Measurements from ENCODE around the gene RALB. TPM values are rescaled to one million over a fixed set of nuclear protein-coding genes. Genes with fewer than 3 reads are reported as not detected.

The RALB gene
- total and polyA plus RNA-seq, 2 experiments from 2014 or later = 15.2 to 17.4 TPM

DNA sequence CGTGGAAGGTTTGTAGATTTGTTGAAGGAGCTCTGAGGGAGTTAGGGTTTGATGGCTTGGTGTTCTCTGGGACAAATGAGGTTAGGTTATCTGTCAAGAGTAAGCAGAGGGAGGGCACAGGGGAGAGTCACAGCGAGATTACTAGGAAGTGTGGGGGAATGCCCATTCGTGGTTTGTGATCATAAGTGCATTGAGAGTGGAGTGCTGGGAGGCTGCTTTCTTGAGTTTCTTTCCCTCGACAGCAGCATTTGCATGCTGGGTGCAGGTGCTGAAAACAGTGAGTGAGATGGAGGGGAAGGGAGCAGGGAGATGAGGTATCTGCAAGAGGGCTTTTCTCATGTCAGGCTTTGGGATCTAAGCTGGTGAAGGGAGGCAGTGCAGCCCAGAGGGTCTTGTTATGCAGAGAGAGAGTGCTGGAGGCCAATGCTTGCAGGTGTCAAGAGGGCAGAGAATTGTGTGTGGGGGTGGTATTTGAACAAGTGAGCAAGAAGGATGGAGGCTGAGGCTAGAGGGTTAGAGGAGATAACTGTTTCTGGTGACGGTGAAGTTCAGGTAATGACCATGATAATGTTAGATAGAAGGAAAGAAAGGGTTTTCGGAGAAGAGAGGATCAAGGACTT, 8.8 kb downstream of the RALB start (continued):
- TF ChIP-seq ZNF114 (CRISPR knock-in tag; IDR thresholded peaks at IDR 0.05) = no peak

DNA sequence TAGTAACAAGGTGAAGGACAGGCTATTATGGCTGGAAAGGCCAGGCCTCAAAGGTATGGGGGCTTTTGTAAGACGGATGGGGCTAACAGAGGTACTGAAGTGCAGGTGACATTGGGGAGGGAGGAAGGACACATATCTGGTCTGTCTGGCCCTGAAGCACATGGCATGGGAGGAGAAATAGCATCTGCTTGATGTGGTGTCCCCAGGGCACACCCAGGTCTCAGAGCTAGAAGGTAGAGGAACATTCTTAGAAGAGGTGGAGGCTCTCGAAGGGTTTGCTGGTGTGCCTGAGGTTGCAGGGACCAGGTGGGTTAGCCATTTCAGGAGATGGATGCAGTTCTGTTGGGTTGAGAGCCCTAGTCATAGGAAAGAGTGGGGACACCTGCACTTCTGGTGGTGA, 9.5 kb downstream of the RALB start:
- H3K79me2 ChIP-seq (replicated peaks; ENCODE audit: insufficient read depth) = 0 out of 2 replicates have a peak, but pooled peaks cover 3% of the 10 kb centered on the region
- no peak overlapping the region for H3K4me2 ChIP-seq

More for the DNA sequence above, 9.5 kb downstream of the RALB start:
- Histone ChIP-seq H3K9me2 (ENCODE audit: insufficient read depth) (peaks cover 6% of the 10 kb centered on the region; the same call in 1 of the 2 replicates), H3K4me1 (ENCODE audit: insufficient read depth) (no peaks in the 10 kb centered on the region), H3K27me3 (ENCODE audit: insufficient read depth) (no peaks in the 10 kb centered on the region), H2AFZ (no peak overlapping the region), H3F3A (replicated peaks; ENCODE audit: low read depth) (no peaks in the 10 kb centered on the region), H3K4me3 (no peak overlapping the region), H4K20me1 (replicated peaks; ENCODE audit: insufficient read depth) (no peaks in the 10 kb centered on the region), H3K27ac (ENCODE audit: low read depth) (no peak overlapping the region), H3K36me3 (ENCODE audit: insufficient read depth) (no peaks in the 10 kb centered on the region)
- Mint-ChIP-seq H3K4me3 (no peak overlapping the region), H3K36me3 (ENCODE audit: low read depth) (peaks cover 11% of the 10 kb centered on the region), H3K27me3 (ENCODE audit: insufficient read depth, low read depth, poor library complexity) (peaks cover 8% of the 10 kb centered on the region), H3K27ac (no peak overlapping the region), H3K9me3 (peaks cover 7% of the 10 kb centered on the region; the same call in 2 of the 3 replicates), H3K4me1 (no peaks in the 10 kb centered on the region)
- TF ChIP-seq POLR2AphosphoS5 (IDR thresholded peaks at IDR 0.05; ENCODE audit: low read depth) (no peak), STAT1 (IDR thresholded peaks at IDR 0.05; ENCODE audit: unreplicated experiment) (no peak), EZH2 (IDR thresholded peaks at IDR 0.05; ENCODE audit: low read depth, unreplicated experiment) (no peak), ZNF331 (CRISPR knock-in tag; IDR thresholded peaks at IDR 0.05; ENCODE audit: low read depth) (no peak), CREB1 (CRISPR knock-in tag; IDR thresholded peaks at IDR 0.05; ENCODE audit: low read depth) (no peak), JUNB (IDR thresholded peaks at IDR 0.05; ENCODE audit: unreplicated experiment) (no peak), NANOG (IDR thresholded peaks at IDR 0.05; ENCODE audit: borderline replicate concordance) (no peak)
- TF ChIP-seq, protein P1, sequence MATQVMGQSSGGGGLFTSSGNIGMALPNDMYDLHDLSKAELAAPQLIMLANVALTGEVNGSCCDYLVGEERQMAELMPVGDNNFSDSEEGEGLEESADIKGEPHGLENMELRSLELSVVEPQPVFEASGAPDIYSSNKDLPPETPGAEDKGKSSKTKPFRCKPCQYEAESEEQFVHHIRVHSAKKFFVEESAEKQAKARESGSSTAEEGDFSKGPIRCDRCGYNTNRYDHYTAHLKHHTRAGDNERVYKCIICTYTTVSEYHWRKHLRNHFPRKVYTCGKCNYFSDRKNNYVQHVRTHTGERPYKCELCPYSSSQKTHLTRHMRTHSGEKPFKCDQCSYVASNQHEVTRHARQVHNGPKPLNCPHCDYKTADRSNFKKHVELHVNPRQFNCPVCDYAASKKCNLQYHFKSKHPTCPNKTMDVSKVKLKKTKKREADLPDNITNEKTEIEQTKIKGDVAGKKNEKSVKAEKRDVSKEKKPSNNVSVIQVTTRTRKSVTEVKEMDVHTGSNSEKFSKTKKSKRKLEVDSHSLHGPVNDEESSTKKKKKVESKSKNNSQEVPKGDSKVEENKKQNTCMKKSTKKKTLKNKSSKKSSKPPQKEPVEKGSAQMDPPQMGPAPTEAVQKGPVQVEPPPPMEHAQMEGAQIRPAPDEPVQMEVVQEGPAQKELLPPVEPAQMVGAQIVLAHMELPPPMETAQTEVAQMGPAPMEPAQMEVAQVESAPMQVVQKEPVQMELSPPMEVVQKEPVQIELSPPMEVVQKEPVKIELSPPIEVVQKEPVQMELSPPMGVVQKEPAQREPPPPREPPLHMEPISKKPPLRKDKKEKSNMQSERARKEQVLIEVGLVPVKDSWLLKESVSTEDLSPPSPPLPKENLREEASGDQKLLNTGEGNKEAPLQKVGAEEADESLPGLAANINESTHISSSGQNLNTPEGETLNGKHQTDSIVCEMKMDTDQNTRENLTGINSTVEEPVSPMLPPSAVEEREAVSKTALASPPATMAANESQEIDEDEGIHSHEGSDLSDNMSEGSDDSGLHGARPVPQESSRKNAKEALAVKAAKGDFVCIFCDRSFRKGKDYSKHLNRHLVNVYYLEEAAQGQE (IDR thresholded peaks at IDR 0.05; ENCODE audit: unreplicated experiment) = no peak
- TF ChIP-seq, protein P2, sequence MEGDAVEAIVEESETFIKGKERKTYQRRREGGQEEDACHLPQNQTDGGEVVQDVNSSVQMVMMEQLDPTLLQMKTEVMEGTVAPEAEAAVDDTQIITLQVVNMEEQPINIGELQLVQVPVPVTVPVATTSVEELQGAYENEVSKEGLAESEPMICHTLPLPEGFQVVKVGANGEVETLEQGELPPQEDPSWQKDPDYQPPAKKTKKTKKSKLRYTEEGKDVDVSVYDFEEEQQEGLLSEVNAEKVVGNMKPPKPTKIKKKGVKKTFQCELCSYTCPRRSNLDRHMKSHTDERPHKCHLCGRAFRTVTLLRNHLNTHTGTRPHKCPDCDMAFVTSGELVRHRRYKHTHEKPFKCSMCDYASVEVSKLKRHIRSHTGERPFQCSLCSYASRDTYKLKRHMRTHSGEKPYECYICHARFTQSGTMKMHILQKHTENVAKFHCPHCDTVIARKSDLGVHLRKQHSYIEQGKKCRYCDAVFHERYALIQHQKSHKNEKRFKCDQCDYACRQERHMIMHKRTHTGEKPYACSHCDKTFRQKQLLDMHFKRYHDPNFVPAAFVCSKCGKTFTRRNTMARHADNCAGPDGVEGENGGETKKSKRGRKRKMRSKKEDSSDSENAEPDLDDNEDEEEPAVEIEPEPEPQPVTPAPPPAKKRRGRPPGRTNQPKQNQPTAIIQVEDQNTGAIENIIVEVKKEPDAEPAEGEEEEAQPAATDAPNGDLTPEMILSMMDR (conservative IDR thresholded peaks at IDR 0.05; ENCODE audit: low read depth in 2 of 2) = no peak
- TF ChIP-seq, protein P3, sequence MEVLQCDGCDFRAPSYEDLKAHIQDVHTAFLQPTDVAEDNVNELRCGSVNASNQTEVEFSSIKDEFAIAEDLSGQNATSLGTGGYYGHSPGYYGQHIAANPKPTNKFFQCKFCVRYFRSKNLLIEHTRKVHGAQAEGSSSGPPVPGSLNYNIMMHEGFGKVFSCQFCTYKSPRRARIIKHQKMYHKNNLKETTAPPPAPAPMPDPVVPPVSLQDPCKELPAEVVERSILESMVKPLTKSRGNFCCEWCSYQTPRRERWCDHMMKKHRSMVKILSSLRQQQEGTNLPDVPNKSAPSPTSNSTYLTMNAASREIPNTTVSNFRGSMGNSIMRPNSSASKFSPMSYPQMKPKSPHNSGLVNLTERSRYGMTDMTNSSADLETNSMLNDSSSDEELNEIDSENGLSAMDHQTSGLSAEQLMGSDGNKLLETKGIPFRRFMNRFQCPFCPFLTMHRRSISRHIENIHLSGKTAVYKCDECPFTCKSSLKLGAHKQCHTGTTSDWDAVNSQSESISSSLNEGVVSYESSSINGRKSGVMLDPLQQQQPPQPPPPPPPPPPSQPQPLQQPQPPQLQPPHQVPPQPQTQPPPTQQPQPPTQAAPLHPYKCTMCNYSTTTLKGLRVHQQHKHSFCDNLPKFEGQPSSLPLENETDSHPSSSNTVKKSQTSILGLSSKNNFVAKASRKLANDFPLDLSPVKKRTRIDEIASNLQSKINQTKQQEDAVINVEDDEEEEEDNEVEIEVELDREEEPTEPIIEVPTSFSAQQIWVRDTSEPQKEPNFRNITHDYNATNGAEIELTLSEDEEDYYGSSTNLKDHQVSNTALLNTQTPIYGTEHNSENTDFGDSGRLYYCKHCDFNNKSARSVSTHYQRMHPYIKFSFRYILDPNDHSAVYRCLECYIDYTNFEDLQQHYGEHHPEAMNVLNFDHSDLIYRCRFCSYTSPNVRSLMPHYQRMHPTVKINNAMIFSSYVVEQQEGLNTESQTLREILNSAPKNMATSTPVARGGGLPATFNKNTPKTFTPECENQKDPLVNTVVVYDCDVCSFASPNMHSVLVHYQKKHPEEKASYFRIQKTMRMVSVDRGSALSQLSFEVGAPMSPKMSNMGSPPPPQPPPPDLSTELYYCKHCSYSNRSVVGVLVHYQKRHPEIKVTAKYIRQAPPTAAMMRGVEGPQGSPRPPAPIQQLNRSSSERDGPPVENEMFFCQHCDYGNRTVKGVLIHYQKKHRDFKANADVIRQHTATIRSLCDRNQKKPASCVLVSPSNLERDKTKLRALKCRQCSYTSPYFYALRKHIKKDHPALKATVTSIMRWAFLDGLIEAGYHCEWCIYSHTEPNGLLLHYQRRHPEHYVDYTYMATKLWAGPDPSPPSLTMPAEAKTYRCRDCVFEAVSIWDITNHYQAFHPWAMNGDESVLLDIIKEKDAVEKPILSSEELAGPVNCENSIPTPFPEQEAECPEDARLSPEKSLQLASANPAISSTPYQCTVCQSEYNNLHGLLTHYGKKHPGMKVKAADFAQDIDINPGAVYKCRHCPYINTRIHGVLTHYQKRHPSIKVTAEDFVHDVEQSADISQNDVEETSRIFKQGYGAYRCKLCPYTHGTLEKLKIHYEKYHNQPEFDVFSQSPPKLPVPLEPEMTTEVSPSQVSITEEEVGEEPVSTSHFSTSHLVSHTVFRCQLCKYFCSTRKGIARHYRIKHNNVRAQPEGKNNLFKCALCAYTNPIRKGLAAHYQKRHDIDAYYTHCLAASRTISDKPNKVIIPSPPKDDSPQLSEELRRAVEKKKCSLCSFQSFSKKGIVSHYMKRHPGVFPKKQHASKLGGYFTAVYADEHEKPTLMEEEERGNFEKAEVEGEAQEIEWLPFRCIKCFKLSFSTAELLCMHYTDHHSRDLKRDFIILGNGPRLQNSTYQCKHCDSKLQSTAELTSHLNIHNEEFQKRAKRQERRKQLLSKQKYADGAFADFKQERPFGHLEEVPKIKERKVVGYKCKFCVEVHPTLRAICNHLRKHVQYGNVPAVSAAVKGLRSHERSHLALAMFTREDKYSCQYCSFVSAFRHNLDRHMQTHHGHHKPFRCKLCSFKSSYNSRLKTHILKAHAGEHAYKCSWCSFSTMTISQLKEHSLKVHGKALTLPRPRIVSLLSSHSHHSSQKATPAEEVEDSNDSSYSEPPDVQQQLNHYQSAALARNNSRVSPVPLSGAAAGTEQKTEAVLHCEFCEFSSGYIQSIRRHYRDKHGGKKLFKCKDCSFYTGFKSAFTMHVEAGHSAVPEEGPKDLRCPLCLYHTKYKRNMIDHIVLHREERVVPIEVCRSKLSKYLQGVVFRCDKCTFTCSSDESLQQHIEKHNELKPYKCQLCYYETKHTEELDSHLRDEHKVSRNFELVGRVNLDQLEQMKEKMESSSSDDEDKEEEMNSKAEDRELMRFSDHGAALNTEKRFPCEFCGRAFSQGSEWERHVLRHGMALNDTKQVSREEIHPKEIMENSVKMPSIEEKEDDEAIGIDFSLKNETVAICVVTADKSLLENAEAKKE (CRISPR knock-in tag; IDR thresholded peaks at IDR 0.05) = no peak
- TF ChIP-seq, protein P4, sequence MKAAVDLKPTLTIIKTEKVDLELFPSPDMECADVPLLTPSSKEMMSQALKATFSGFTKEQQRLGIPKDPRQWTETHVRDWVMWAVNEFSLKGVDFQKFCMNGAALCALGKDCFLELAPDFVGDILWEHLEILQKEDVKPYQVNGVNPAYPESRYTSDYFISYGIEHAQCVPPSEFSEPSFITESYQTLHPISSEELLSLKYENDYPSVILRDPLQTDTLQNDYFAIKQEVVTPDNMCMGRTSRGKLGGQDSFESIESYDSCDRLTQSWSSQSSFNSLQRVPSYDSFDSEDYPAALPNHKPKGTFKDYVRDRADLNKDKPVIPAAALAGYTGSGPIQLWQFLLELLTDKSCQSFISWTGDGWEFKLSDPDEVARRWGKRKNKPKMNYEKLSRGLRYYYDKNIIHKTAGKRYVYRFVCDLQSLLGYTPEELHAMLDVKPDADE (IDR thresholded peaks at IDR 0.05) = no peak
- DNase-seq (ENCODE audit: low spot score) = no peak
- ATAC-seq = no peak

Data from GM23338 (cell line).